PC-3 (cell line): Measurements from ENCODE around the gene LUZP4.
"Not testable (repeated sequence)": the region's sequence is repeated elsewhere in the genome, so short reads cannot be mapped to it uniquely, and the experiment has no call there.

ENCODE experiments used
- EZH2 ChIP-seq: fragments of 300-600 bp; sonication (generic); IDR thresholded peaks from one replicate; pipeline ENCODE4 v1.6.1; 2017; ENCODE audit warnings: antibody characterized with exemption, mild to moderate bottlenecking, low read length; ENCODE audit not compliant: unreplicated experiment
- EZH2phosphoT487 ChIP-seq: fragments of 300-600 bp; sonication (generic); IDR thresholded peaks from 2 replicates; pipeline ENCODE4 v1.6.1; 2018; ENCODE audit warnings: mild to moderate bottlenecking, antibody characterized with exemption, low read length, borderline replicate concordance
- TF ChIP-seq, protein P1 (sequence below): fragments of 300-600 bp; sonication (generic); conservative IDR thresholded peaks from 2 replicates; pipeline ENCODE4 v1.5.1; 2017; ENCODE audit warnings: antibody characterized with exemption, low read depth, mild to moderate bottlenecking, low read length

DNA sequence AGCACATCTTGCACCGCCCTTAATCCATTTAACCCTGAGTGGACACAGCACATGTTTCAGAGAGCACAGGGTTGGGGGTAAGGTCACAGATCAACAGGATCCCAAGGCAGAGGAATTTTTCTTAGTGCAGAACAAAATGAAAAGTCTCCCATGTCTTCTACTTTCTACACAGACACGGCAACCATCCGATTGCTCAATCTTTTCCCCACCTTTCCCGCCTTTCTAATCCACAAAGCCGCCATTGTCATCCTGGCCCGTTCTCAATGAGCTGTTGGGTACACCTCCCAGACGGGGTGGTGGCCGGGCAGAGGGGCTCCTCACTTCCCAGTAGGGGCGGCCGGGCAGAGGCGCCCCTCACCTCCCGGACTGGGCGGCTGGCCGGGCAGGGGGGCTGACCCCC lies 57.2 kb downstream of the LUZP4 start:
- TF ChIP-seq, protein P1, sequence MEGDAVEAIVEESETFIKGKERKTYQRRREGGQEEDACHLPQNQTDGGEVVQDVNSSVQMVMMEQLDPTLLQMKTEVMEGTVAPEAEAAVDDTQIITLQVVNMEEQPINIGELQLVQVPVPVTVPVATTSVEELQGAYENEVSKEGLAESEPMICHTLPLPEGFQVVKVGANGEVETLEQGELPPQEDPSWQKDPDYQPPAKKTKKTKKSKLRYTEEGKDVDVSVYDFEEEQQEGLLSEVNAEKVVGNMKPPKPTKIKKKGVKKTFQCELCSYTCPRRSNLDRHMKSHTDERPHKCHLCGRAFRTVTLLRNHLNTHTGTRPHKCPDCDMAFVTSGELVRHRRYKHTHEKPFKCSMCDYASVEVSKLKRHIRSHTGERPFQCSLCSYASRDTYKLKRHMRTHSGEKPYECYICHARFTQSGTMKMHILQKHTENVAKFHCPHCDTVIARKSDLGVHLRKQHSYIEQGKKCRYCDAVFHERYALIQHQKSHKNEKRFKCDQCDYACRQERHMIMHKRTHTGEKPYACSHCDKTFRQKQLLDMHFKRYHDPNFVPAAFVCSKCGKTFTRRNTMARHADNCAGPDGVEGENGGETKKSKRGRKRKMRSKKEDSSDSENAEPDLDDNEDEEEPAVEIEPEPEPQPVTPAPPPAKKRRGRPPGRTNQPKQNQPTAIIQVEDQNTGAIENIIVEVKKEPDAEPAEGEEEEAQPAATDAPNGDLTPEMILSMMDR = not testable (repeated sequence)
- not testable (repeated sequence) for TF ChIP-seq EZH2phosphoT487, EZH2
